Activated naive CD4-positive, alpha-beta T cell treated with anti-CD3 and anti-CD28 coated beads, Interleukin-2, amount 50 U/mL, for 72 hours (primary cell): Measurements from ENCODE around the gene MCCC2. TPM values are rescaled to one million over a fixed set of nuclear protein-coding genes. Genes with fewer than 3 reads are reported as not detected.
"Not testable (repeated sequence)": the region's sequence is repeated elsewhere in the genome, so short reads cannot be mapped to it uniquely, and the experiment has no call there.

Experiments used
- ATAC-seq, 2 donors: fragments of 150-1000 bp; cut with Tn5 transposase; 2 replicates each; pipeline ENCODE4 v1.10.0; 2021; ENCODE audit warnings: mild to moderate bottlenecking in 2 of 2, moderate library complexity in 2 of 2
- DNase-seq, 2 donors: peaks; one replicate each; pipeline ENCODE4 v3.0.0; 2021 to 2022; ENCODE audit warnings: low spot score in 2 of 2
- H3K27ac Mint-ChIP-seq, 2 donors: one replicate each; pipeline ENCODE4 v1.8.0; 2022; ENCODE audit warnings: mild to moderate bottlenecking in 2 of 2, mixed read lengths in 2 of 2
- H3K36me3 Mint-ChIP-seq, 2 donors: one replicate each; pipeline ENCODE4 v1.8.0; 2022; ENCODE audit warnings: mixed read lengths in 2 of 2
- H3K9me3 Mint-ChIP-seq, 2 donors: one replicate each; pipeline ENCODE4 v1.8.0; 2022; ENCODE audit warnings: mixed read lengths in 2 of 2
- total RNA-seq, 2 donors: library from RNA; stranded (reverse); gene quantifications; one replicate each; pipeline ENCODE4 v1.2.3, GENCODE V29; 2022

MCCC2 gene
- total RNA-seq, 2 donors from 2014 or later, result 55.0 to 57.6 TPM

DNA sequence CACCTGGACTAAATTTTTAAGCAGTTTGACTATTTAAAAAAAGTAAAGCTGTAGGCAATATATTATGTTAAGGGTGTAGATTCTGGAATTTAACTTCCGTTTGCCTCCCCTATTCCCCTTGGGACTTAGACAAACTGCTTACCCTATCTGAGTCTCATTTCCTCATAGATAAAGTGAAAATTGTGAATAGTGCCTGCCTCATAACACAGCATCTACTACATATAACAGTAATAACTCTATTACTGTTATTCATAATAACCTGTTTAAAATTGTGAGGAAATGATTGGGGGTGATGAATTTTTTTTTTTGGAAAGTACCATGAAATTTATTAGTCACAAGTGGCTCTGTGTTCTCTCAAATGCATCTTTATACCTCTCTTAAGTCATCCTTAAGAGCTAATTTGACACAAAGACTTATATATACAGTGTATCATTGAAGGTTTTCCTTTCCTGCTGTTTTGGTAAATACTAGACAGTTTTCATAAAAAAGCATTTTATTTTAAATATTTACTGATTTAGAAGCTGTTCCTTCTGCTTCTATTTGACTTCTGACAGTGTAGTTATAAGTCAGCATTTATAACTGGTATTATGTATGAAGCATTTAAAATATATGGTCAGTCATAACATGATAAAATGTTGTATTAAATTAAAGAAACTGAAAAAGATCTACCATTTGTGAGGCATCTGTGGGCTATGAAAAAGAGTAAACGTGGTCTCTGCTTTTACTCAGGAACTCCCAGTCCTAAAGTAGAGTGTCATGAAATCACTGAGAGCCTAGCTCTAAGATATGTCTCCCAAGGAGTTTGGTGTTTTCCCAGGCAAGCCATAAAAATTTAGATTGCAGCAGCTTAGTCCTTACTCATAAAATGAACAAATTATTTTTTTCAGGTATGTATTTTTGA is 46.4 kb downstream of the MCCC2 start:
- no peak for DNase-seq
- peaks cover 22 to 24% of the 10 kb centered on the region in 2 donors for H3K36me3 Mint-ChIP-seq
- H3K27ac Mint-ChIP-seq, result no peak overlapping the region
- peak in 1 of 2 donors; percentile 82 for ATAC-seq
- no peaks in the 10 kb centered on the region for H3K9me3 Mint-ChIP-seq

DNA sequence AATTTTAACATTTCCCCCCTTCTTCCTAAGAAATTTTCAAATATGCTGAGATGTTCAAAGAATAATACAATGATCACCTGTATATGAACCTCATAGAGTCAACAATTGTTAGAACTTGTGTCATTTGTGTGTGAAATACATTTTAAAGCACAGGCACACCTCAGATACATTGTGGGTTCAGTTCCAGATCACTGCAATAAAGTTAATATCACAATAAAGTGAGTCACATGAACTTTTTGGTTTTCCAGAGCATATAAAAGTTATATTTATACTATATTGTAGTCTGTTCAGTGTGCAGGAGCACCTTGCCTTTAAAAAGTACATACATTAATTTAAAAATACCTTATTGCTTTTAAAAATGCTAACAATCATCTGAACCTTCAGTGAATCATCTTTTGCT is 50.0 kb downstream of the MCCC2 start:
- Mint-ChIP-seq H3K27ac (no peak overlapping the region), H3K36me3 (peaks cover 13 to 18% of the 10 kb centered on the region in 2 donors), H3K9me3 (no peaks in the 10 kb centered on the region)
- no peak for DNase-seq
- ATAC-seq, result no peak

DNA sequence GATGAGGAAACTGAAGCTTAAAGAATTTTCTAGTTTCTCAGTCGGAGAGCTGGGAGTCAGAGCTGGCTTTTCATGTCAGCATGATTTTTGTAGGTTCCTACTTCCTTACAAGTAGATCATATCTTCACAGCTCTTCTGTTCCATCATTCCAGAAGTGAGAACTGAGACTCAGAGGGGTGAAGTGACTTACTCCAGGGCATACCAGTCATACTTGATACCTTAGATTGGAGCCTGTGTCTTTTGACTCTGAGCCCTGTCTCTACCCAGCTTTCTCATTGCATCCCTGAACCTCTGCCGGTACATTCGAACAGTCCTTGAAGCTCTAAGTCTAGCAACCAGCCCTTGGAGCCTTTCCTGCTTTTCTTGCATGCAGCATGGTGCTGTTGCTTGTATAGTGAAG is 53.3 kb downstream of the MCCC2 start:
- no peak overlapping the region for H3K27ac Mint-ChIP-seq
- H3K36me3 Mint-ChIP-seq, result peaks cover 5 to 12% of the 10 kb centered on the region in 2 donors
- no peak for DNase-seq
- ATAC-seq, result peak; percentile 28 to 56
- H3K9me3 Mint-ChIP-seq, result no peaks in the 10 kb centered on the region

DNA sequence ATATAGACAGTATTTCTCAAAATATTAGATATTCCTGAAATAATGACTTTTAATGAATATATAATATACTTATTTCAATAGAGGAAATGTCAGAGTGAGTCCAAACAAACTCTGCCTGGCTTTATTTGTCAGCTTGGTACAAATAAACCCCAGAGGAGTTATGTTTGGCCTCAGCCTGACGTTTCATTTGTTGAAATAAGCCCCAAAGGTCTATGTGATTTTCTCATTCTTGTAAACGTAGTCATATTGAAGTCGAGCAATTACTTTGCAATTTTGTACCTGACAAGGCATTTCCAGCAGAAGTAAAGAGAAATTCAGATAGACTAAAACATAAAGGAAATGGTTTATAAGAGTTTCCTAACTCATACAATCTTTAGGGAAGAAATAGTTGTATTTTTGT is 57.9 kb downstream of the MCCC2 start:
- H3K9me3 Mint-ChIP-seq, result no peaks in the 10 kb centered on the region
- DNase-seq (no peak), ATAC-seq (no peak)
- H3K36me3 Mint-ChIP-seq, result peaks cover 30 to 32% of the 10 kb centered on the region in 2 donors
- H3K27ac Mint-ChIP-seq, result no peak overlapping the region

DNA sequence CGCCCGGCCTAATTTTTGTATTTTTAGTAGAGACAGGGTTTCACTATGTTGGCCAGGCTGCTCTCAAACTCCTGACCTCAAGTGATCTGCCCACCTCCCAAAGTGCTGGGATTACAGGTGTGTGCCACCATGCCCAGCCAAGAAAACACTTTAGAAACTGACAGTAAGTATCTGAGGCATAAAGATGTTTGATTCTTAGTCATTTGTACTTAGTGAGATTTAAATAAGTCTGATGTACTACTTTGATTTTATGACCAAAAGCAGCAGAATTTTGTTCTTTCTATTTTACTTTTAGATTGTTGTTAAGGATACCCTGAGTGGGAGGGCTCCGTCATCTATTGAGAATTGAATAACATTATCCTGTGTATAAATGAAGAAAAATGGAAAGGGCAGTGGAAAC is 63.8 kb downstream of the MCCC2 start:
- ATAC-seq, result peak; percentile 20 to 76

DNA sequence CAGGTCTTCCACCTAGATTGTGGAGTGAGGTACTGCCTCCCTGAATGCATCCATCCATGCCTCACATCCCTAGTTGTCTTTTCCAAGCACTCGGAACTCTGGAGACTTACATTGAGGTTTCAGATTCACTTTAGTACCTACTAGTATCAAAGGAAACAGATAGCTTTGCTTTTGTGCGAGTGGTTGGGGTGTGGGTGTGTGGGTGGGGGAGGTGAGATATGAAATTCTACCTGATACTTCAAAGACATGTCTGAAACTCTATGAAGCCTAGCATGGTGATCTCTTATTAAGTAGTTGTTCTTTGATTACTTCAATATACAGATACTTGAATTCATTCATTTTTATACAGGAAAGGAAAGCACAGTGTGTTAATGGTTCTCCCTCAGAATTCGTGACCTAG is 64.4 kb downstream of the MCCC2 start:
- DNase-seq, result peak in 1 of 2 donors; percentile 46
- H3K9me3 Mint-ChIP-seq, result no peaks in the 10 kb centered on the region
- H3K36me3 Mint-ChIP-seq, result peaks cover 35 to 50% of the 10 kb centered on the region in 2 donors
- H3K27ac Mint-ChIP-seq, result no peak overlapping the region
- ATAC-seq, result peak; percentile 70 to 87

More for the DNA sequence above, 63.8 kb downstream of the MCCC2 start:
- not testable (repeated sequence) for H3K9me3 Mint-ChIP-seq, DNase-seq
- Mint-ChIP-seq H3K27ac (peak overlapping the region in 1 of 2 donors; percentile 61), H3K36me3 (peaks cover 39 to 55% of the 10 kb centered on the region in 2 donors)

DNA sequence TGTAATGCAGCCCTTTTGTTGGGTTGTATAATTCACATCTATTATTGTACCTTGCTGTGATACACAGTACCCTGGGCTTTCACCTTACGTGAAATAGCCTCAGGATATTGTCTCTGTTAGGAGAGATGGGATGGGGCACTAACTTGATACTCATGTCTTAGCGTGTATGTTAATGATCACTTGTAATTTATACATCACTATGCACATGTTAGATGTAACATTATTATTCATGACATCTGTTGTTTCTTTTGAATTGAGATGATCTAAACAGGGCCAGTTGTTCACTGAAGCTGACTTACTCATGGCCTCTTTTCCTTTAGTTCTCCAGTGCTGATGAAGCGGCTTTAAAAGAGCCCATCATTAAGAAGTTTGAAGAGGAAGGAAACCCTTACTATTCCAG is 65.2 kb downstream of the MCCC2 start:
- no peaks in the 10 kb centered on the region for H3K9me3 Mint-ChIP-seq
- ATAC-seq (no peak), DNase-seq (no peak)
- no peak overlapping the region for H3K27ac Mint-ChIP-seq
- peaks cover 31 to 45% of the 10 kb centered on the region in 2 donors for H3K36me3 Mint-ChIP-seq

DNA sequence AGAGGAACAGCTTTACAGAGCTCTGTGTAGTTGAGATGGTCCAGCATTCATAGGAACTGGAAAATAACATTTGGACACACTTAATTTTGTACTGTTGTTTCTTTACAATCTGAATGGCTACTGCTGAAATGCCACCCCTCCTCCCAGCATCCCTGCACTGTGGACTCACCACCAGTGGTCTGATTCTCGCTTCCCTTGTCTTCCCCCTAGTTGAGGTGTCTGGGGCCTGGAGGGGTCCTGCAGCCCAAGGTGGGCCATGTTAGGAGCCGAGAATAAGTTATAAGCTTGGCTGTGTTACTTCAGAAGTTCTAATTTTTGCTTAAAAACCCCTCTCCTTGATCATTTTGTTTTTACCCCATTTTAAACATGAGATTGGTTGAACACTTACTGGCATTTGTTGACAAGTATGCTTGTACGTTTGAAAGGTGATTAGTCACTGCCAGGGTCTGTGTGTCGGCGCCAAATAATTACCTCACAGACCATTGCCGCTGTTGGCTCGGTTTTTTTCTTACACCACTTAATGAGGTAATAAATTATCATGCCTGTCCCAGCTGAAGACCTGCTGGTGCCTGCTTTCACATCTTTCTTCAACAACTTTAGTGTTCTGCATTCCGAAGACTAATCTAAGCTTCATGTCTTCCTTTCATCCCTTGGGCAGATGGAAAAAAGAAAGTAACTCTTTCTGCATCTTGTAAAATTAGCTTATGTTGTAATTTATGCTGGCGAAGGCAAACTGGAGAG is 65.8 kb downstream of the MCCC2 start:
- ATAC-seq, result no peak
- Mint-ChIP-seq H3K36me3 (peaks cover 33 to 49% of the 10 kb centered on the region in 2 donors), H3K27ac (no peak overlapping the region), H3K9me3 (no peaks in the 10 kb centered on the region)
- no peak for DNase-seq

DNA sequence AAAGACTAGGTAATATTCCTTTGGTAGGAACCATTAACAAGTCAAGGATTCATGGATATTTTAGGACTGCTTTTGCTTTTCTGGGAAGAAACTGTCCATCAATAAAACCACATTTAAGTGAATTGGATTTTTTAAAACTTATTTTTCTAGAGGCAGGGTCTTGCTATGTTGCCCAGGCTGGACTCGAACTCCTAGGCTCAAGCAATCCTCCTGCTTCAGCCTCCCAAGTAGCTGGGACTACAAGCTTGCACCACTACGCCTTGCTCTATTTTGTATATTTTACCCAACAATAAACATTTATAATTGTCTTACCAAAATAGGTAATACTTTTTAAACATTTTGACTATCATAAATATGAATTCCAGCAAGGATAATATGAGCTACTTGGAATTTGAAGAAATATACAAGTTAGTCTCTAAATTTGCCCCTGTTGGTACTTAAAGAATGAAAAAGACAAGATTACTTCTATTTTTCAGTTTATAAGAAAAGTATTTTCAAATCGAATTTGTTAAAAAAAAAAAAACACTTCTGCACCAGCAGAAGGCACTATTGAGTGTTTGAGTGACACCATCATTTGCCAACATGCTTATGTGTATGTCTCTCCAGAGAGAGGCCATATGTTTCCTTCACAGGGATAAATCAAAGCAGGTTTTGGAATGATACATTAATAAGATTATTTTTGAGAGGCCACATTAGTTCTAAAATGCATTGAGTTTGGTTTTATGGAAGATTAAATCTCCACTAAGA is 71.9 kb downstream of the MCCC2 start:
- ATAC-seq, result no peak
- H3K36me3 Mint-ChIP-seq, result peaks cover 13 to 15% of the 10 kb centered on the region in 2 donors
- no peak overlapping the region for H3K27ac Mint-ChIP-seq
- DNase-seq, result no peak
- no peaks in the 10 kb centered on the region for H3K9me3 Mint-ChIP-seq

DNA sequence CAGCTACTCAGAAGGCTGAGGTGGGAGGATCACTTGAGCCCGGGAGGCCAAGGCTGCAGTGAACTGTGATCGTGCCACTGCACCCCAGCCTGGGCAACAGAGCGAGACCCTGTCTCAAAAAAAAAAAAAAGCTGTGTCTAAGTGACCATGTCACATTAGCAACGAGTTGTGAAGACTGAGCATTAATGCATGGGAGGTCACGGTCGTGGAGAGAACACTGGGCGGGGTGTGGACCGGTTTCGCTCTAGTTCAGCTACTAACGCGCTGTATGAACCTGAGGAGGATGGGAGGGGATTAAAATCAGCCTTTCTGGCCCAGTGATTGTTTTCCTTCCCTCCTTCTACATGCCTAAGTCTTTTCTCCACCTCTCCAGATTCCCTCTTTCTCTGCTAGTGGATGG is 75.2 kb downstream of the MCCC2 start:
- peaks cover 11 to 12% of the 10 kb centered on the region in 2 donors for H3K36me3 Mint-ChIP-seq
- no peaks in the 10 kb centered on the region for H3K9me3 Mint-ChIP-seq
- no peak for DNase-seq
- no peak overlapping the region for H3K27ac Mint-ChIP-seq
- ATAC-seq, result no peak

DNA sequence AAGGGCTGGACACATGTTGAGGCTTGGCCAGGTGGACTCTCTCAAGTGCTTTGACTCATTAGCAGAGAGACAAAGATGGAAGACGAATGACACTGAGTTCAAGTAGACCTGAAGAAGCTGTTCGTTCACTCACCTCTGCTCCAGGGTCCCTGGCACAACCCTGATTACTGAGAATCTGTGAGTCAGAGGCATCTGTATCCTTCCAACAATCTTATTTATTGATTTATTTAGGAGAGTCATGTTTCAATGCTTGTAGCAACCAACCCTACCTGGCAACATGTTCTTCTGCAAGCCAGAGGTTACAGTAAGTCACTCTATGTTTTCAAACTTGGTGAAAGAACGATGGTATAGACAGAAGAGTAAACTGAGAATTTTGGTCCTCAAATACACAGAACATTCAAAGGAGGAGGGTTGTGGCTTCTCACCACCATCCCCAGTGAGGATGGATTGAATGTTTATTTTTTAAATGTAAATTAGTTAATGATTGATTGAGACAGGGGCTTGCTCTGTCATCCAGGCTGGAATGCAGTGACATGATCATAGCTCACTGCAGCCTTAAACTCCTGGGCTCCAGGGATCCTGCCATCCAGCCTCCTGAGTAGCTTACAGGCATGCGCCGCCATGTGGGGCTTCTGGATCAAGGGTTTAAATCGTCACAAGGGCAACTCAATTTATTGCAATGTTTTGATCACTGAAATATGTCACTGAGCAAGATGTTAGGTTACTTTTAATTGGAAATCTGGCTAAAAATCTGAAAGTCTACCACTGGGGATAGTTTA is 76.2 kb downstream of the MCCC2 start:
- no peaks in the 10 kb centered on the region for H3K9me3 Mint-ChIP-seq
- no peak for DNase-seq
- no peak overlapping the region for H3K27ac Mint-ChIP-seq
- H3K36me3 Mint-ChIP-seq, result peaks cover under 1 to 2% of the 10 kb centered on the region in 2 donors
- no peak for ATAC-seq

DNA sequence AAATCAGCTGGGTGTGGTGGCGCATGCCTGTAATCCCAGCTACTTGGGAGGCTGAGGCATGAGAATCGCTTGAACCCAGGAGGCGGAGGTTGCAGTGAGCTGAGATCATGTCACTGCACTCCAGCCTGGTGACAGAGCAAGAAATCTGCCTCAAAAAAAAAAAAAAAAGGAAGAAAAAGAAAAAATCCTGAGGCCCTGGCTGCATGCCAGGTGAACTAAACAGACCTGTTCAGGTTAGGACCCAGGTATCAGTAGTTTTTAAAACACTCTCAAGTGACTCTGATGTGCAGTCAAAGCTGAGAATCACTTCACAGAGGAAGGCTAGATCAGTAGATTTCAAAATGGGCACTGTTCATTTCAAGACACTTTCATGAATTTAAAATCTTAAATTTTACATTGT is 77.5 kb downstream of the MCCC2 start:
- H3K36me3 Mint-ChIP-seq, DNase-seq, ATAC-seq, H3K9me3 Mint-ChIP-seq, H3K27ac Mint-ChIP-seq: not testable (repeated sequence)

DNA sequence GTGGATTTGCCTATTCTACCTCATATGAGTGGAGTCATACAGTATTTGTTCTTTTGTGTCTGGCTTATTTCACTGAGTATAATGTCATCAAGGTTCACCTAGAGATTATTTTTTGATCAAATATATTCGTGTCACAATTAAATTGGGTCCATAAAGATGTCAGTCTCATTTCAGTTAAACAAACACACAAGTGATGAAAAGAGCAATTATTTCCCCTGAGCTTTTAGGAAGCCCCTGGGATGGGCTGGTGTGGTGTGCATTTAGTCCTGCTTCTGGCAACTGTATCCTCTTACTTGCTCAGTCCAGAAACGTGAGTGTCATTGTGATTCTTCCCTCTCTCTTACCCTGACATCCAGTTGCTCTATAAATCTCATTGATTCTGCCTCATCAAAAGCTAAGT is 79.2 kb downstream of the MCCC2 start:
- Mint-ChIP-seq H3K27ac (no peak overlapping the region), H3K9me3 (no peaks in the 10 kb centered on the region), H3K36me3 (no peaks in the 10 kb centered on the region)
- no peak for DNase-seq
- ATAC-seq, result no peak

DNA sequence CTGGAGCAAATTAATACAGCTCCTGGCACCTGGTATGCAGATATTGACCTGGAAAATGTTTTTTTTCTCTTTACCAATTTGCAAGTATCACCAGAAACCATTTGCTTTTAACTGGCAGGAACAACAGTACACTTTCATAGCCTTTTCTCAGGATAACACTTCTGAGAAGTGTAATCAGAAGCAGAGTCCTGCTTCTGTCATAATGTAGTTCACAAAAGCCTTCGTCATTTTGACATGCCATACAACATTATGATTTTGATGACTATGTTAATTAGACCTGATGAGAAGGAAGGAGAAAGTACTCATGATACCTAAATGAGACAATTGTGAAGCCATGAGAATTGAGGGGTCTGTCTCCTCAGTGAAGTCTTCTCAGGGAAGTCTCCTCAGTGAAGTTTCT is 90.8 kb downstream of the MCCC2 start:
- no peak for ATAC-seq
- peaks cover 0 to 8% of the 10 kb centered on the region in 2 donors for H3K36me3 Mint-ChIP-seq
- H3K27ac Mint-ChIP-seq, result no peak overlapping the region
- H3K9me3 Mint-ChIP-seq, result peaks cover 0 to 5% of the 10 kb centered on the region in 2 donors
- DNase-seq, result no peak

DNA sequence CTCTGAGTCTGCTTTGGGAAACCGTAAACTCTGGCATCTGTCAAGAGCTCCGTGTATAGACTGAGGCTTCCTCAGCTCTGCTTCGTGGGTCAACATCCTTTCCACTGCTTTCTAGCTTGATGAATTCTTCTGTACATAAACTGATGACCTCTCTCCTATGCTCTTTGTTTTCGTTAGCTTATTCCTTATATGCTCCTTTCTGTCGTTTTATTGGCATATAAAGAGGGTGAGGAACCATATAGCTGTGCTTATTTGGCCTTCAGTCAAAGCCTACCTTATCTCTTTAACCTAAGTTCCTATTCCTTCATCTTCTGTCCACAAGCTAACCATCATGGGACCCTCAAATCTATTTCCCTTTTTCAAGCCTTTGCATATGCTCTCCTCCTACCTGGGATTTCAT is 92.6 kb downstream of the MCCC2 start:
- DNase-seq (no peak), ATAC-seq (no peak)
- Mint-ChIP-seq H3K27ac (no peak overlapping the region), H3K36me3 (peaks cover 5 to 15% of the 10 kb centered on the region in 2 donors), H3K9me3 (peaks cover 8 to 9% of the 10 kb centered on the region in 2 donors)

DNA sequence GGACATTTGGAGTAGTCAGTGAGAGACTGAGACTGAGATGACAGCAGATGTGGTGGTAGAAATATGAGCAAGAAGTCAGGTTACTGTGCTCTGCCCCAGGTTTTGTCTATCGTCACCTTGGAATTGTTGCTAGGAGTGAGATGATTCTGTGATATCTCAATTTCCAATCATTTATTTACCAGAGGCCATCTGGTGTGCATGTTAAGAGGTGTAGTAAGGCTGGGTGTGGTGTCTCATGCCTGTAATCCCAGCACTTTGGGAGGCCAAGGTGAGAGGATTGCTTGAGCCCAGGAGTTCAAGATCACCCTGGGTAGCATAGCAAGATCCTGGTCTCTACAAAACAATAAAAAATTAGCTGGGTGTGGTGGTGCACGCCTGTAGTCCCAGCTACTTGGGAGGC is 93.4 kb downstream of the MCCC2 start:
- Mint-ChIP-seq H3K27ac (no peak overlapping the region), H3K36me3 (peaks cover 13 to 17% of the 10 kb centered on the region in 2 donors), H3K9me3 (peaks cover 13 to 17% of the 10 kb centered on the region in 2 donors)
- DNase-seq (no peak), ATAC-seq (no peak)
